Thoracic aorta (tissue), 2 donors: ENCODE measurements around the gene CDRT4. TPM values are rescaled to one million over a fixed set of nuclear protein-coding genes. Genes with fewer than 3 reads are reported as not detected.
A peak's percentile ranks its signal among the peaks of the same experiment; 100 is the strongest.

Source experiments
- ATAC-seq: fragments of 150-250 bp; one replicate; pipeline ENCODE4 v1.8.0; 2017; ENCODE audit warnings: low read depth; ENCODE audit not compliant: insufficient number of reproducible peaks, low FRiP score
- DNase-seq: peaks from one replicate; pipeline ENCODE4 v3.0.0-alpha.2; 2020; ENCODE audit warnings: low spot score
- H3K27ac ChIP-seq, 2 donors: fragments of 200-600 bp; sonication (generic); 1 replicate in 1 of 2; 2 replicates in 1 of 2; pipeline ENCODE4 v1.5.1; 2016; ENCODE audit warnings: mild to moderate bottlenecking in 2 of 2, moderate library complexity in 2 of 2
- H3K27me3 ChIP-seq: fragments of 200-600 bp; sonication (generic); replicated peaks from 2 replicates; pipeline ENCODE4 v1.6.0; 2016; ENCODE audit warnings: mild to moderate bottlenecking; ENCODE audit not compliant: insufficient read depth
- H3K36me3 ChIP-seq: fragments of 200-600 bp; sonication (generic); one replicate; pipeline ENCODE4 v1.5.1; 2016
- H3K4me1 ChIP-seq, 2 donors: fragments of 200-600 bp; sonication (generic); 1 replicate in 1 of 2; 2 replicates in 1 of 2; pipeline versions ENCODE4 v1.5.1 to v1.6.0; 2016; ENCODE audit warnings: low read depth in 2 of 2, mild to moderate bottlenecking in 1 of 2; ENCODE audit not compliant: control insufficient read depth in 1 of 2
- H3K4me3 ChIP-seq: fragments of 200-600 bp; sonication (generic); 2 replicates; pipeline ENCODE4 v1.5.1; 2016; ENCODE audit warnings: mild to moderate bottlenecking
- H3K9me3 ChIP-seq: fragments of 200-600 bp; sonication (generic); 2 replicates; pipeline ENCODE4 v1.5.1; 2016
- CTCF ChIP-seq: fragments of 200-600 bp; sonication (generic); IDR thresholded peaks from one replicate; pipeline ENCODE4 v1.5.1; 2019; ENCODE audit warnings: antibody characterized with exemption
- total RNA-seq, 2 donors: library from RNA; depleted of rRNA; stranded (reverse); fragments of >200 nt; gene quantifications; one replicate each; pipeline versions ENCODE4 v1.1.0 to v1.2.3, GENCODE V29; 2016

The CDRT4 gene
- total RNA-seq, 2 donors from 2014 or later: 13.5 to 22.2 TPM

- H3K4me1 ChIP-seq: peaks cover 8 to 22% of the 10 kb centered on the region in 2 donors
- TF ChIP-seq CTCF: no peak
- ATAC-seq: peak; percentile 41
These were observed 63.0 kb downstream of the CDRT4 start for GRCh38 chr17:15404106-15405057.

GRCh38 chr17:15403276-15403939 is 64.0 kb downstream of the CDRT4 start:
- Histone ChIP-seq H3K4me1 (peaks cover 8 to 15% of the 10 kb centered on the region in 2 donors), H3K27me3 (no peaks in the 10 kb centered on the region), H3K27ac (no peak overlapping the region), H3K4me3 (no peak overlapping the region), H3K36me3 (no peaks in the 10 kb centered on the region), H3K9me3 (no peaks in the 10 kb centered on the region)
- DNase-seq (no peak), ATAC-seq (no peak)
- no peak for TF ChIP-seq CTCF

More at GRCh38 chr17:15404106-15405057, 63.0 kb downstream of the CDRT4 start:
- no peak for DNase-seq
- Histone ChIP-seq H3K4me3 (no peak overlapping the region), H3K27me3 (no peaks in the 10 kb centered on the region), H3K36me3 (no peaks in the 10 kb centered on the region), H3K27ac (no peak overlapping the region), H3K9me3 (no peaks in the 10 kb centered on the region)

GRCh38 chr17:15399443-15399842 is 68.0 kb downstream of the CDRT4 start:
- Histone ChIP-seq H3K27ac (no peak overlapping the region), H3K4me3 (no peak overlapping the region), H3K4me1 (peaks cover 9 to 13% of the 10 kb centered on the region in 2 donors), H3K9me3 (no peaks in the 10 kb centered on the region), H3K36me3 (no peaks in the 10 kb centered on the region), H3K27me3 (no peaks in the 10 kb centered on the region)
- ATAC-seq (no peak), DNase-seq (no peak)
- TF ChIP-seq CTCF: no peak

DNA sequence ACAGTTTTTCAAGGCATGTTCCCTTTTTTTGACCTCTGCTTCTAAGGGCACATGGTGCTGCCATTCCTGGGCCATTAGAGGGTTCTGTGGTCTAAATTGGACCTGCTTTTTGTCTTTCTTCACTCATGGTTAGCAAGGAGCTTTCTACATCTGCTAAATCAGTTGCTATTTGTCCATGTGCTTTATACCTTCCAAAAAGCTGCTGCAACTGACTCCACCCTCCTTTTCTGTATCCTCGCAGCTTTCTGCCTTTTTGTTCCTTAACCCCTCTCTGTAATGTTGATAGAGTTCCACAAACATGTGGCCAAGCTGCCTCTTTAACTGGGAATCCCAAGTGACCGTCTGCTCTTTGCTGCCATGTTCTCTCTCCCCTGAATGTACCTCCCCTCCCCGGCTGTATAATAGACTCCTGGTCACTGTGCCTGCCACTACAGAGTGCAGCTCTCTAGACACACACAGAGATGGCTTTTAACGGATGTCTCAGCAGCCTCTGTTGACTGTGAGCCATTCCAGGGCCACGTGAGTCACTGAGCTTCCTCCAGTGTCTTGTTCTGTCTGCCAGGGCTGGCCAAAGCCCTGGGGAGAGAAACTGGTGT is 68.6 kb downstream of the CDRT4 start:
- Histone ChIP-seq H3K4me3 (no peak overlapping the region), H3K4me1 (peaks cover 3 to 7% of the 10 kb centered on the region in 2 donors), H3K27me3 (no peaks in the 10 kb centered on the region), H3K36me3 (no peaks in the 10 kb centered on the region), H3K9me3 (no peaks in the 10 kb centered on the region), H3K27ac (no peak overlapping the region)
- TF ChIP-seq CTCF: no peak
- no peak for DNase-seq
- no peak for ATAC-seq

DNA sequence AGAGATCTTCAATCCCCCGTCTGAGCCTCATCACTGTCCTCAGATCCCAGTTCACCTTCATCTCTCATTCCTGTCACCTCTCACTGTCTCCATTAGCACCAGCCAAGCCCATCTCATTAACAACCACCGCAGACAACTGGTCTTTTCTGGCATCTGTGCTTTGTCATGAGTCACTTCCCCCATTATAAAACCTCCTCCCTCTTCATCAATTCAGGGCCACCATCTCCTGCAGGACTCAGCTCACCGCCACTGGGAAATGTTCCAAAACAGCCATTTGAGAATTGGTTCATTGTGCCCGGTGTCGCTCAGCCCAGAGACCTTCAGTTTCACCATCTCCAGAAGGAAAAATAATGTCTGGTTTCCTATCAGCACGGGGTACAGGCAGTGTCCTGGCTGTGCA is 69.1 kb downstream of the CDRT4 start:
- no peaks in the 10 kb centered on the region for H3K36me3 ChIP-seq
- H3K27ac ChIP-seq: no peak overlapping the region
- peaks cover 2 to 3% of the 10 kb centered on the region in 2 donors for H3K4me1 ChIP-seq
- H3K9me3 ChIP-seq: no peaks in the 10 kb centered on the region
- ATAC-seq (no peak), DNase-seq (no peak)
- H3K27me3 ChIP-seq: no peaks in the 10 kb centered on the region
- H3K4me3 ChIP-seq: no peak overlapping the region
- TF ChIP-seq CTCF: no peak
